Measurements from ENCODE around the gene PARP1. TPM values are rescaled to one million over a fixed set of nuclear protein-coding genes. Genes with fewer than 3 reads are reported as not detected.

PARP1 gene
- total and polyA plus RNA-seq, 4 donors = 39.2 to 108 (median 60.3) TPM

DNA sequence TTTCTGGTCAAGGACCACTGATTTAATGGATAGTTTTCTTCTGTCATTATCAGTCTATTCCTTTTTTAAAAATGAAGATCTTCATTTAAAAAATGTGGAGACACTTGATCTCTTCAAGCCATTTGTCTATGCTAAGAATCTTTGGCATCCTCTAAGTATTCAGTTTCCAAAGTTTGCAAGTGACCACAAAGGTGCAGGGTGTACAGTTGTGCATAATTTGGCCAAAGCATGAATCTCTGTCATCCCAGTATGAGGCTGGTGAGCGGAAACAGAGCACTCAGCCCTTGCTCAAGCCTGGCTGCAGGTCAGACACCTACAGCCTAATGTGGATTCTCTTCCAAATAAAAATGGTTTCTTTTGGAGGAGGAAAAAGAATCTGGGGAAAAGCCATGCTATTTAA, 19.8 kb downstream of the PARP1 start:
- no peak overlapping the region for H3K27ac ChIP-seq (ENCODE audit: low read depth in 1 of 2, low read length in 2 of 2)
- no peak overlapping the region for H3K4me3 ChIP-seq (ENCODE audit: low read depth in 1 of 3, low read length in 3 of 3)
- WGBS = 97% methylated on average over 1 of the region's 1 CpG

DNA sequence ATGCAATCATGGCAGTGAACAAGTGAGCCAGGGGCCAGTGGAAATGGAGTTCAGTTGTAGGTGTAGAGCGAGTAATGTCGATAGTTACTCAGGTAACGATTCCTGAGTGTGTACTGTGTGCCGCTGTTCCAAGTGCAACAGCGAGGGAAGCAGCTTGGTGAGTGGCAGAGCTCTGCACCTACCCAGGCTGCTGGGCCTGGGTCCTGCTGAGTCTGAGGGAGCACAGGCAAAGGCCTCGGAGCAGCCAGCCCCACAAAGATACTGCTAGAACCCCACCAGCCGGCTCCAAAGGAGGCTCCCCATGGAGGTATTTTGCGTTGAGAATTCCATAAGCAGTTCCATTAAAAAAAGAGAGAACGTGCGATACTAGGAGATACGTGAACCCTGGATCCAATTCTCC, 23.2 kb downstream of the PARP1 start:
- no peak for TF ChIP-seq HNF4A (conservative IDR thresholded peaks at IDR 0.05)
- no peak for TF ChIP-seq SP1 (IDR thresholded peaks at IDR 0.05)
- TF ChIP-seq RXRA (IDR thresholded peaks at IDR 0.05) = no peak
- TF ChIP-seq, protein P1, sequence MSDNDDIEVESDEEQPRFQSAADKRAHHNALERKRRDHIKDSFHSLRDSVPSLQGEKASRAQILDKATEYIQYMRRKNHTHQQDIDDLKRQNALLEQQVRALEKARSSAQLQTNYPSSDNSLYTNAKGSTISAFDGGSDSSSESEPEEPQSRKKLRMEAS (IDR thresholded peaks at IDR 0.05) = no peak
- TF ChIP-seq, protein P2, sequence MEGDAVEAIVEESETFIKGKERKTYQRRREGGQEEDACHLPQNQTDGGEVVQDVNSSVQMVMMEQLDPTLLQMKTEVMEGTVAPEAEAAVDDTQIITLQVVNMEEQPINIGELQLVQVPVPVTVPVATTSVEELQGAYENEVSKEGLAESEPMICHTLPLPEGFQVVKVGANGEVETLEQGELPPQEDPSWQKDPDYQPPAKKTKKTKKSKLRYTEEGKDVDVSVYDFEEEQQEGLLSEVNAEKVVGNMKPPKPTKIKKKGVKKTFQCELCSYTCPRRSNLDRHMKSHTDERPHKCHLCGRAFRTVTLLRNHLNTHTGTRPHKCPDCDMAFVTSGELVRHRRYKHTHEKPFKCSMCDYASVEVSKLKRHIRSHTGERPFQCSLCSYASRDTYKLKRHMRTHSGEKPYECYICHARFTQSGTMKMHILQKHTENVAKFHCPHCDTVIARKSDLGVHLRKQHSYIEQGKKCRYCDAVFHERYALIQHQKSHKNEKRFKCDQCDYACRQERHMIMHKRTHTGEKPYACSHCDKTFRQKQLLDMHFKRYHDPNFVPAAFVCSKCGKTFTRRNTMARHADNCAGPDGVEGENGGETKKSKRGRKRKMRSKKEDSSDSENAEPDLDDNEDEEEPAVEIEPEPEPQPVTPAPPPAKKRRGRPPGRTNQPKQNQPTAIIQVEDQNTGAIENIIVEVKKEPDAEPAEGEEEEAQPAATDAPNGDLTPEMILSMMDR (IDR thresholded peaks at IDR 0.05; ENCODE audit: low read depth, low read length, missing input control) = no peak
- TF ChIP-seq, protein P3, sequence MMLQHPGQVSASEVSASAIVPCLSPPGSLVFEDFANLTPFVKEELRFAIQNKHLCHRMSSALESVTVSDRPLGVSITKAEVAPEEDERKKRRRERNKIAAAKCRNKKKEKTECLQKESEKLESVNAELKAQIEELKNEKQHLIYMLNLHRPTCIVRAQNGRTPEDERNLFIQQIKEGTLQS (IDR thresholded peaks at IDR 0.05) = no peak
- TF ChIP-seq TAF1 (conservative IDR thresholded peaks at IDR 0.05) = no peak
- no peak for TF ChIP-seq JUND (IDR thresholded peaks at IDR 0.05)
- no peak for TF ChIP-seq EGR1 (IDR thresholded peaks at IDR 0.05; ENCODE audit: low read depth in 2 of 2)
- no peak for TF ChIP-seq GABPA (IDR thresholded peaks at IDR 0.05 in 1 of 2, conservative IDR thresholded peaks at IDR 0.05 in 1 of 2)
- TF ChIP-seq, protein P4, sequence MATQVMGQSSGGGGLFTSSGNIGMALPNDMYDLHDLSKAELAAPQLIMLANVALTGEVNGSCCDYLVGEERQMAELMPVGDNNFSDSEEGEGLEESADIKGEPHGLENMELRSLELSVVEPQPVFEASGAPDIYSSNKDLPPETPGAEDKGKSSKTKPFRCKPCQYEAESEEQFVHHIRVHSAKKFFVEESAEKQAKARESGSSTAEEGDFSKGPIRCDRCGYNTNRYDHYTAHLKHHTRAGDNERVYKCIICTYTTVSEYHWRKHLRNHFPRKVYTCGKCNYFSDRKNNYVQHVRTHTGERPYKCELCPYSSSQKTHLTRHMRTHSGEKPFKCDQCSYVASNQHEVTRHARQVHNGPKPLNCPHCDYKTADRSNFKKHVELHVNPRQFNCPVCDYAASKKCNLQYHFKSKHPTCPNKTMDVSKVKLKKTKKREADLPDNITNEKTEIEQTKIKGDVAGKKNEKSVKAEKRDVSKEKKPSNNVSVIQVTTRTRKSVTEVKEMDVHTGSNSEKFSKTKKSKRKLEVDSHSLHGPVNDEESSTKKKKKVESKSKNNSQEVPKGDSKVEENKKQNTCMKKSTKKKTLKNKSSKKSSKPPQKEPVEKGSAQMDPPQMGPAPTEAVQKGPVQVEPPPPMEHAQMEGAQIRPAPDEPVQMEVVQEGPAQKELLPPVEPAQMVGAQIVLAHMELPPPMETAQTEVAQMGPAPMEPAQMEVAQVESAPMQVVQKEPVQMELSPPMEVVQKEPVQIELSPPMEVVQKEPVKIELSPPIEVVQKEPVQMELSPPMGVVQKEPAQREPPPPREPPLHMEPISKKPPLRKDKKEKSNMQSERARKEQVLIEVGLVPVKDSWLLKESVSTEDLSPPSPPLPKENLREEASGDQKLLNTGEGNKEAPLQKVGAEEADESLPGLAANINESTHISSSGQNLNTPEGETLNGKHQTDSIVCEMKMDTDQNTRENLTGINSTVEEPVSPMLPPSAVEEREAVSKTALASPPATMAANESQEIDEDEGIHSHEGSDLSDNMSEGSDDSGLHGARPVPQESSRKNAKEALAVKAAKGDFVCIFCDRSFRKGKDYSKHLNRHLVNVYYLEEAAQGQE (IDR thresholded peaks at IDR 0.05) = no peak
- TF ChIP-seq HNF4G (IDR thresholded peaks at IDR 0.05) = no peak
- no peak for TF ChIP-seq YY1 (IDR thresholded peaks at IDR 0.05)
- no peak overlapping the region for H3K4me3 ChIP-seq (ENCODE audit: low read depth in 1 of 3, low read length in 3 of 3)
- H3K36me3 ChIP-seq (ENCODE audit: control insufficient read depth in 4 of 4, insufficient read depth in 3 of 4, low read depth in 1 of 4, low read length in 3 of 4) = peaks cover 27 to 97% (median 75%) of the 10 kb centered on the region in 4 donors
- H3K4me1 ChIP-seq (ENCODE audit: control insufficient read depth in 4 of 4, insufficient read depth in 4 of 4, low read length in 3 of 4) = peaks cover 2 to 12% (median 6%) of the 10 kb centered on the region in 4 donors
- 97% methylated on average over 11 of the region's 11 CpGs for WGBS
- DNase-seq (ENCODE audit: low spot score) = no peak
- H3K27ac ChIP-seq (ENCODE audit: low read depth in 1 of 2, low read length in 2 of 2) = no peak overlapping the region
- H3K9ac ChIP-seq (ENCODE audit: low read depth in 1 of 2, low read length in 2 of 2) = no peak overlapping the region
- no peaks in the 10 kb centered on the region for H3K27me3 ChIP-seq (ENCODE audit: control insufficient read depth in 4 of 4, insufficient read depth in 4 of 4, low read length in 3 of 4)
- H3K9me3 ChIP-seq (ENCODE audit: control insufficient read depth in 4 of 4, low read length in 3 of 4) = no peaks in the 10 kb centered on the region

More for the DNA sequence above, 19.8 kb downstream of the PARP1 start:
- no peaks in the 10 kb centered on the region for H3K27me3 ChIP-seq (ENCODE audit: control insufficient read depth in 4 of 4, insufficient read depth in 4 of 4, low read length in 3 of 4)
- TF ChIP-seq FOXA2 (IDR thresholded peaks at IDR 0.05) = no peak
- no peak for TF ChIP-seq RAD21 (IDR thresholded peaks at IDR 0.05)
- TF ChIP-seq EGR1 (IDR thresholded peaks at IDR 0.05; ENCODE audit: low read depth in 2 of 2) = no peak
- TF ChIP-seq YY1 (IDR thresholded peaks at IDR 0.05) = no peak
- TF ChIP-seq, protein P1 (IDR thresholded peaks at IDR 0.05) = no peak
- no peak for TF ChIP-seq TAF1 (conservative IDR thresholded peaks at IDR 0.05)
- no peak for TF ChIP-seq HNF4A (conservative IDR thresholded peaks at IDR 0.05)
- no peak for TF ChIP-seq JUND (IDR thresholded peaks at IDR 0.05)
- TF ChIP-seq, protein P3 (IDR thresholded peaks at IDR 0.05) = no peak
- no peak for TF ChIP-seq NR2F2 (IDR thresholded peaks at IDR 0.05)
- TF ChIP-seq GABPA (IDR thresholded peaks at IDR 0.05 in 1 of 2, conservative IDR thresholded peaks at IDR 0.05 in 1 of 2) = no peak
- no peak for TF ChIP-seq FOXA1 (IDR thresholded peaks at IDR 0.05)
- H3K4me1 ChIP-seq (ENCODE audit: control insufficient read depth in 4 of 4, insufficient read depth in 4 of 4, low read length in 3 of 4) = no peaks in the 10 kb centered on the region
- no peak for DNase-seq (ENCODE audit: low spot score)
- H3K9me3 ChIP-seq (ENCODE audit: control insufficient read depth in 4 of 4, low read length in 3 of 4) = no peaks in the 10 kb centered on the region
- no peak overlapping the region for H3K9ac ChIP-seq (ENCODE audit: low read depth in 1 of 2, low read length in 2 of 2)
- peaks cover 23 to 82% (median 58%) of the 10 kb centered on the region in 4 donors for H3K36me3 ChIP-seq (ENCODE audit: control insufficient read depth in 4 of 4, insufficient read depth in 3 of 4, low read depth in 1 of 4, low read length in 3 of 4)

Data from liver (tissue), 9 donors.